Right lobe of liver (tissue), 6 donors: ENCODE results near the gene CHST11. TPM values are rescaled to one million over a fixed set of nuclear protein-coding genes. Genes with fewer than 3 reads are reported as not detected.

Experiments used
- ATAC-seq, 4 donors: fragments of 200-7000 bp; cut with Tn5 transposase; one replicate each; pipeline ENCODE4 v1.9.1; 2020; ENCODE audit warnings: mild to moderate bottlenecking in 4 of 4, moderate library complexity in 4 of 4
- DNase-seq, 3 donors: peaks; one replicate each; pipeline ENCODE4 v3.0.0-alpha.2; 2020
- H3K27ac ChIP-seq, 3 donors: fragments of 200-600 bp; one replicate each; pipeline ENCODE4 v1.8.0; 2022
- H3K27me3 ChIP-seq, 2 donors: fragments of 200-600 bp; one replicate each; pipeline ENCODE4 v1.8.0; 2022
- H3K36me3 ChIP-seq, 4 donors: fragments of 200-600 bp; sonication (generic) in 1 of 4; one replicate each; pipeline versions ENCODE4 v1.5.1 to v1.8.0; 2017 to 2022; ENCODE audit warnings: control low read depth in 1 of 4
- H3K4me1 ChIP-seq, 4 donors: fragments of 200-600 bp; sonication (generic) in 1 of 4; one replicate each; pipeline versions ENCODE4 v1.5.1 to v1.8.0; 2017 to 2022; ENCODE audit warnings: control low read depth in 1 of 4
- H3K4me3 ChIP-seq, 3 donors: fragments of 200-600 bp; one replicate each; pipeline ENCODE4 v1.8.0; 2022
- H3K9me3 ChIP-seq, 4 donors: fragments of 200-600 bp; sonication (generic) in 1 of 4; one replicate each; pipeline versions ENCODE4 v1.5.1 to v1.8.0; 2017 to 2022; ENCODE audit warnings: control low read depth in 1 of 4
- CTCF ChIP-seq, 4 donors: fragments of 200-600 bp in 3 of 4; fragments of 450-650 bp in 1 of 4; IDR thresholded peaks; one replicate each; pipeline versions ENCODE4 v1.5.1 to v1.8.0; 2016 to 2022; ENCODE audit warnings: antibody characterized with exemption in 4 of 4, mild to moderate bottlenecking in 2 of 4
- POLR2A ChIP-seq: fragments of 450-650 bp; IDR thresholded peaks from one replicate; pipeline ENCODE4 v1.6.1; 2017; ENCODE audit warnings: antibody characterized with exemption, mild to moderate bottlenecking
- WGBS: methylation state at CpG from one replicate; pipeline ENCODE4 v1.1.6; 2018; ENCODE audit warnings: low coverage, low lambda C conversion rate; ENCODE audit not compliant: insufficient coverage; ENCODE audit errors: missing lambda C conversion rate; 5-methylcytosine and 5-hydroxymethylcytosine counted together
- intact Hi-C, 2 donors: fragments of 100-400 bp; cut with DNase I; formaldehyde crosslinking; loops; one replicate each; pipeline versions ENCODE4 v1.11.2 to v1.14.1; 2022
- total RNA-seq, 6 experiments: library from RNA; depleted of rRNA in 2 of 6; stranded (reverse); fragments of >200 nt in 2 of 6; fragmentation: NEBNext Ultra II Directional in 3 of 6; extraction: Animal tissue kit (Norgen Biotek cat#: 25700) in 3 of 6; gene quantifications; one replicate each; pipeline versions ENCODE4 v1.1.0 to v1.2.4, GENCODE V29; 2016 to 2023
- donor health status: DM: no; HTN: yes; CAD: no.
- donor health status: DM: no; HTN: no; CAD: no.
- donor health status: DM: no; HTN: no; CAD: no.
- donor health status: DM: no; HTN: yes; CAD: no.
- donor health status: DM: no; HTN: yes; CAD: no.

CHST11 gene
- total RNA-seq, 6 experiments from 2014 or later, result 0.57 to 10.4 (median 3.5) TPM

GRCh38 chr12:104704224-104704779 lies 247.6 kb downstream of the CHST11 start:
- H3K4me1 ChIP-seq, result no peaks in the 10 kb centered on the region
- no peaks in the 10 kb centered on the region for H3K27me3 ChIP-seq
- no peak for DNase-seq
- WGBS, result no CpG with 5 or more reads among the region's 7 CpGs
- H3K27ac ChIP-seq, result no peak overlapping the region
- H3K4me3 ChIP-seq, result no peak overlapping the region
- intact Hi-C loops, result no loop called here
- H3K36me3 ChIP-seq, result no peaks in the 10 kb centered on the region
- no peak for ATAC-seq
- no peaks in the 10 kb centered on the region for H3K9me3 ChIP-seq
- no peak for TF ChIP-seq CTCF (IDR thresholded peaks at IDR 0.05)
- no peak for TF ChIP-seq POLR2A

DNA sequence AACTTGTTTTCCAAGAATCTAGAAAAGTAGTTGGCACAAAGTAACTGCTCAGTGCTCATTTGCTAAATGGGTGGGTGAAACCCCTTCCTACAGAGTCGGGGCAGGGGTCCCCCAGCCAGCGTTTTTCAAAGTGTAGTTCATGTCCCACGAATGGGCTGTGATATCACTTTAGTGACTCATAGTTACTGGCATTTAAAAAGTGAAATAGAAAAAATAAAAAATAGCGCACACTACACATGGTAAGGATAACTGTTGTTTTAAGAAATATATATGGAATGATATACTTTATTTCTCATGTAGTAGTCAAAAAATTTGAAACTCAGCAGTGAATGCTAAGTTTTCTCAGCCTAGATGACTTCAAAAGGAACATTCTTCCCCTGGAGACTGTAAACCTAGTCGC lies 250.4 kb downstream of the CHST11 start:
- Histone ChIP-seq H3K27me3 (no peaks in the 10 kb centered on the region), H3K4me3 (no peak overlapping the region), H3K4me1 (peaks cover 0 to 11% (median 0%) of the 10 kb centered on the region in 4 donors), H3K9me3 (no peaks in the 10 kb centered on the region), H3K36me3 (no peaks in the 10 kb centered on the region), H3K27ac (no peak overlapping the region)
- TF ChIP-seq POLR2A, result no peak
- no peak for TF ChIP-seq CTCF (IDR thresholded peaks at IDR 0.05)
- 47% methylated on average over 5 of the region's 5 CpGs for WGBS
- ATAC-seq (no peak), DNase-seq (no peak)
- intact Hi-C loops, result no loop called here

DNA sequence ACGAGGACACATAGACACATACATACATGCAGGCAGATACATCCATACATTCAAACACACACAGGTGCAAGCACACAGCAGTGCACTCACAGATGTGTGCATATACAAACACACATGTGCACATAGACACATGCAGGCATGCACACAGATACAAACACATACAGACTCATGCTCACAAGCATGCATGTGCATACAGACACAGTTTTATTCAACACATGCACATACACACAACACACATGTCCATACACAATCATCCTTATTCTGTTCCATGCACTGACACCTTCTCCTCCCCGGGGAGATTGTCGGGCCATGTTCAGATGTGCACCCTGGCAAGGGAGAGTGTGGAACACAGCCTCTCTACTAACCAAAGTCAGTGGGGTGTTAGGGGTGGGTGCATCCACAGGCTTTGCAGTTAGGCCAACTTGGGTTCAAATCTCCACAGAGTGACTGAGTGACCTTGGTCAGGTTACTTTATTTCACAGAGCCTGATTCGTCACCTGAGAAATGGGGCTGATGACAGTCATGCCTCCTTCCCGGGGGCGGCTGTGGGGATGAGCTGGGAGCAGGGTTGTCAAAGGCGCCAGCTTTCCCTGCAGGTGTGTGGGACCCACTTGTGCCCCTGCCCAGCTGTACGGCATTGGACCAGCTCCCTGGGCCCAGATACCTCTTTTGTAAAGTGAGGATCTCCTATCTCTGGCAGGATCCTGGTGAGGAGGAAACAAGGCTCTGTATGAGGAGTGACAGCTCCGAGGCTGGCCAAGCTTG lies 251.2 kb downstream of the CHST11 start:
- intact Hi-C loops, result no loop called here

DNA sequence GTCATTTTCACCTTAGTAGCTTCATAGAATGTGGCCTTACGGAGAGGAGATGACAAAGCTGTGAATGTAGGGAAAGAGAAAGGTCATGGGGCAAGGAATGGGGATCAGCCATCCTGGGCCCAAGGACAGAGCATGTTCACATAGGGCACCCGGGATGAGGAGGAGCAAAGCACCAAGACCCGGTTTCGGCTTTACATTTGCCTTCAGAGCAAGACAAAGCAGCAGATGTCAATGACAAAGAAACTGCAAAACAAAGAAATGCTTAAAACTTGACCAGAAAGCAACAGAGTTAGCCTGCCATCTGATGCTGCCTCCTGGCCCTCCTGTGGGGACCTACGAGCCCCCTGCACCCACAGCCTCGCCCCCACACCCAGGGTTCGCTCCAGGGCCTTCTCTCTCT lies 252.1 kb downstream of the CHST11 start:
- ATAC-seq, result no peak
- Histone ChIP-seq H3K27me3 (no peaks in the 10 kb centered on the region), H3K36me3 (no peaks in the 10 kb centered on the region), H3K27ac (no peak overlapping the region), H3K4me3 (no peak overlapping the region), H3K4me1 (peaks cover 0 to 11% (median 0%) of the 10 kb centered on the region in 4 donors), H3K9me3 (no peaks in the 10 kb centered on the region)
- 75% methylated on average over 5 of the region's 7 CpGs for WGBS
- TF ChIP-seq CTCF (IDR thresholded peaks at IDR 0.05) (no peak), POLR2A (no peak)
- intact Hi-C loops, result no loop called here
- DNase-seq, result no peak

More for the DNA sequence above, 251.2 kb downstream of the CHST11 start:
- Histone ChIP-seq H3K27me3 (no peaks in the 10 kb centered on the region), H3K9me3 (no peaks in the 10 kb centered on the region), H3K4me3 (no peak overlapping the region), H3K27ac (no peak overlapping the region), H3K36me3 (no peaks in the 10 kb centered on the region), H3K4me1 (peaks cover 0 to 11% (median 0%) of the 10 kb centered on the region in 4 donors)
- DNase-seq (no peak), ATAC-seq (no peak)
- no peak for TF ChIP-seq POLR2A
- no peak for TF ChIP-seq CTCF (IDR thresholded peaks at IDR 0.05)
- 67% methylated on average over 4 of the region's 9 CpGs for WGBS
